HPDE6-E6E7 (cell line): ENCODE results near the gene GHRH.

Experiments
- DNase-seq: peaks from one replicate; pipeline ENCODE4 v3.0.0; 2011; ENCODE audit warnings: missing footprints; ENCODE audit errors: extremely low spot score

Gene GHRH

GRCh38 chr20:37238935-37239451, 22.6 kb downstream of the GHRH start:
- no peak for DNase-seq

DNA sequence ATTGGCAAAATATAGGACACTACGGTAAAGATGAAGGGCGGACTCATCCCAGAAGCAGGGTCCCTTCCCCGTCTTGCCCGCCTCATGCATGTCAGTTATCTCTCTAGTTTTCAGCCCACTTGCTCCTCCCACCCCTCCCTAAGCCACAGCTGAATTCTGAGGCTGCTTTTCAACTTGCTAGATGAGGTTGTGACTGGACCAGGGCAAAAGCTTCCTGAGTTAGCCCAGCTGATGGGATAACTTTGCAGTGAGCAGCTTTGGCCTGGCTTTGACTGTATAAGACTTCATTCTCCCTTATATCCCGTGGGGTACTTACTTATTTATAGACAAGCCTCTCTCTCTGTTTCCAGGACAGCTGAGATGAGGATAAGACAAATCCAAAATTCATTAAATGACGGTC, 23.2 kb downstream of the GHRH start:
- DNase-seq = no peak

DNA sequence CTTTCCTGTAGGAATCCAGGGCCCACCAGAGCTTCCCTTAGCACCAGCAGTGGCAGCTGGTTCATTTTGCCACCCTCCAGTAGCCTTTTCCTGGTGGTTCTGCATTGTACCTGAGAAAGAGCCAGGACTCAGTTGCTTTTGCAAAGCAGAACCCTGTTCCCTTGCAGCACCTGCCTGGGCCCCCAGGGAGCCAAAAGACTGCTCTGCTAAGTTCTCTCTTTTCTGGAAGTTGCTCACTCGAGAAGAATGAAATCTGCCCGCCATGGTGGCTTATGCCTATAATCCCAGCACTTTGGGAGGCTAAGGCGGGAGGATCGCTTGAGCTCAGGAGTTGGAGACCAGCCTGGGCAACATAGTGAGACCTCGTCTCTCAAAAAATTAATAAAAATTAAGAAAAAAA, 24.0 kb downstream of the GHRH start:
- no peak for DNase-seq

DNA sequence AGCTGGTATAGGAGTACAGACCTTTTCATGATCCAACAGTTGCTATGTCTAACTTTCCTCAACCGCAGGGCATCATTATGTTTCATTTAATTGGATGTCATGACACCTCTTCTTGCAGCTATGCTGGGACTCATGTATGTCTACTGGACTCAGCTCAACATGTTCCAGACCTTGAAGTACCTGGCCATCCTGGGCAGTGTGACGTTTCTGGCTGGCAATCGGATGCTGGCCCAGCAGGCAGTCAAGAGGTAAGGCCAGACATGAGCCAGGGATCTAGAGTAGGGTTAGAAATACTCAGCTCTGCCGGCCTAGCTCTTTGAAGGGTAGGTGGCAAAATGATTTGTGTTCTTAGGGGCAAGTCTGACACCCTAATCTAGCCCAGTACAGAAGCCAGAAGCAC, 25.2 kb downstream of the GHRH start:
- DNase-seq = no peak

GRCh38 chr20:37235065-37235464, 26.5 kb downstream of the GHRH start:
- no peak for DNase-seq

- no peak for DNase-seq
Measured at GRCh38 chr20:37234254-37234581, 27.4 kb downstream of the GHRH start.

GRCh38 chr20:37233548-37234253, 27.9 kb downstream of the GHRH start:
- no peak for DNase-seq

GRCh38 chr20:37231947-37232630, 29.5 kb downstream of the GHRH start:
- DNase-seq = no peak

DNA sequence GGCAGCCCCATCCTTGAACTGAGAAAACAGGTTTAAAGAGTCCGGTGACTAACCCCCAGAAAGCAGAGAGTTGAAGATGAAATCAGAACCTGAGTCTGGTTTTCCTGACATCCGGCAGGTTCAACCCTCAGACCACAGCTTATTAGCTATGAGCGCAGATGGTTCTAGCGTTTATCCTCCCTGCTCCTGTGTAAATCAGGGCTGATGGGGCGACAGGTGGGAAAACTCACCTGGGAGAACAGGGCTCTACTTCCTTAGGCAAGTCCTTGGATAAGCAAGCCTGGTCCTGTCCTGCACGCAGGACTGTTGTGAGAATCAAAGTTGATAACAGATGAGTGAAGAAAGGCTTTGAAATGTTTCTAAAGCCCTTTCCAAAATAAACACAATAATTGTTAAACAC, 31.4 kb downstream of the GHRH start:
- no peak for DNase-seq

GRCh38 chr20:37229357-37229756, 32.3 kb downstream of the GHRH start:
- DNase-seq = no peak

GRCh38 chr20:37228656-37229055, 33.0 kb downstream of the GHRH start:
- no peak for DNase-seq

DNA sequence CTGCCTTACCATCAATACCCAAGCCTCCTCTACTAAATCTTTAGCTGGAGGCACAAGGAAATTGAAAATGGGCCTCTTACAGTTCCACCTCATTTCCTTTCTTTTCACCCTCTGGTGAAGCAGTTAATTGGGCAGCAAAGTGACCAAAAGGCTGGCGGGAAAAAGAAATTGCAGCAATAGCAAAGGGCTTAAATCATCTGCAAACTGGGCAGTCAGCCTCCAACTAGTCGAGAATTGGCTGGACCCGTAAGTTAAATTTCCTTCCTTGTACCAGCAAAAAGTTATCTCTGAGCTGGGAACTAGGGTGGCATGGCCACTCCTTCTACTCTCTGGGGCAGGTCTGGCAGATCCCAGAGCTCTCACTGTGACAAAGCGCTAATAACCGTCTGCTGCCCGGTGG, 33.5 kb downstream of the GHRH start:
- no peak for DNase-seq

GRCh38 chr20:37226889-37227288, 34.7 kb downstream of the GHRH start:
- DNase-seq = no peak

GRCh38 chr20:37225146-37225545, 36.5 kb downstream of the GHRH start:
- no peak for DNase-seq

- peak; percentile 77 for DNase-seq
Measured at GRCh38 chr20:37223053-37223452, 38.6 kb downstream of the GHRH start.

GRCh38 chr20:37222086-37222485, 39.5 kb downstream of the GHRH start:
- DNase-seq = no peak

GRCh38 chr20:37220731-37221130, 40.9 kb downstream of the GHRH start:
- no peak for DNase-seq

- DNase-seq = no peak
Measured at GRCh38 chr20:37219751-37220668, 41.6 kb downstream of the GHRH start.

GRCh38 chr20:37218976-37219375, 42.6 kb downstream of the GHRH start:
- DNase-seq = no peak

GRCh38 chr20:37218441-37218840, 43.2 kb downstream of the GHRH start:
- DNase-seq = no peak

DNA sequence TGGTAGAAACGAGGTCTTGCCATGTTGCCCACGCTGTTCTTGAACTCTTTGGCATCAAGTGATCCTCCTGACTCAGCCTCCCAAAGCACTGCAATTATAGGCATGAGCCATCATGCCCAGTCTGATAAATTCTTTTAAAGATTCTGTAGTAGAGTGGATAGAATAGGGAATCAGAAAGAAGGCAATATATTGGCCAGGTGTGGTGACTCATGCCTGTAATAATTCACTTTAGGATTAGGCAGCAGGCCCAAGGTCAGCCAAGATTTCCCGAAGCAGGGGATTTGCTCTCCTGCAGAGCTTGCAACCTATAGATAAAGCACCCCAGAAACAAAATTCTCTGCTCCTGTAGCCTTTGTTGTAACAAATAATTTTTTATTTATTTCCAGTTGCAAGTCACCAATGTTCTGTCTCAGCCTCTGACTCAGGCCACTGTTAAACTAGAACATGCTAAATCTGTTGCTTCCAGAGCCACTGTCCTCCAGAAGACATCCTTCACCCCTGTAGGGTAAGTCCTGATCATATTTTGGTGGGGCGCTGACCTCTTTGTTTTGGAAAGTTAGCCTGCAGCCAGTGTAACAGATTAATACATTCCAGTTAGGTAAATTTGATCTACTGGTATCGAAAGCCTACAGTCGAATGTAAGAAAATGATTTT, 51.8 kb downstream of the GHRH start:
- DNase-seq = no peak

DNA sequence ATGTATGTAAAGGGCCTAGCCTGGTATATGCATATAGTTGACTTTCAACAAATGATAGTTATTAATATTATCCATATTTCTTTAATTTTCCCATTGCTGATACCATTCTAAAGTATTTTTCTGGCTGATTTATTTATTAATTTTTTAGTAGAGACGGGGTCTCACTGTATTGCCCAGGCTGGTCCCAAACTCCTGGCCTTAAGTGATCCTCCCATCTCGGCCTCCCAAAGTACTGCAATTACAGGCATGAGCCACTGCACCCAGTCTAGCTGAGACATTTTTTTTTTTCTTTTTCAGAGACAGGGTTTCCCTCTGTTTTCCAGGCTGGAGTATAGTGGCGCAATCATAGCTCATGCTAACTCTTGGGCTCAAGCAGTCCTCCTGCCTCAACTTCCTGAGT, 52.4 kb downstream of the GHRH start:
- no peak for DNase-seq
